ENCODE measurements around the gene C19orf81.

Gene C19orf81

DNA sequence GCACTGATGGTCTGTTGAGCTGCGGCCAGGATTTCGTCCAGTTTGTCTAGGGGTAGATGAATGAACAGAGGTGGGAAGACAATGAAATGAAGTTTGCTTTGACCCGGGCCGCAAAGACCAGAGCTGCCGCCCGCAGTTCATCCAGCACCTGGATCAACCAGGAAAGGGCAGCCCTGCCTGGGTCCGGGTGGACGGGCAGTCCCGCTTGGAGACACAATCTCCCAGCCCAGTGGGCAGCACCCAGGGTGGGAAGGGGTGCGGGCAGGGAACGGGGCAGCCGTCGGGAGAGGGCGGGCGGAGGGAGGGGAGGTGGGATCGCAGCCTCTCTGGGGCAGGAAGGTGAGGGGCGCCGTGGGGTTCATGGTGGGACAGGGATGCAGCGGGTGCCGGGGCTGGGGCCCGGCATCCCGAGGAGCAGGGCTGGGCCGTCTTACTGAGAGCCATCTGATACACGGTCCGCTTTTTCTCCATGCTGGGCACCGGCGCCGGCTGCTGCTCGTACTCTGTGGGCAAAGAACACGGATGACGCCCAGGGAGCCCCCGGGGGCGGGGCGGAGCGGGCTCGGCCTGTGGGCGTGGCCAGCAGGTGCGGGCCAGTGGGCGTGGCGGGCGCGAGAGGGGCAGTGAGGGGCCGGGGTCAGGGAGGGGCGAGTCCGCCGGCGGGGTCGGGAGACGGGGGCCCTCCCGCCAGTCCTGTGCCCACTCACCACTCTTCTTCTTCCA lies 37.2 kb downstream of the C19orf81 start:
- no peak for DNase-seq

DNA sequence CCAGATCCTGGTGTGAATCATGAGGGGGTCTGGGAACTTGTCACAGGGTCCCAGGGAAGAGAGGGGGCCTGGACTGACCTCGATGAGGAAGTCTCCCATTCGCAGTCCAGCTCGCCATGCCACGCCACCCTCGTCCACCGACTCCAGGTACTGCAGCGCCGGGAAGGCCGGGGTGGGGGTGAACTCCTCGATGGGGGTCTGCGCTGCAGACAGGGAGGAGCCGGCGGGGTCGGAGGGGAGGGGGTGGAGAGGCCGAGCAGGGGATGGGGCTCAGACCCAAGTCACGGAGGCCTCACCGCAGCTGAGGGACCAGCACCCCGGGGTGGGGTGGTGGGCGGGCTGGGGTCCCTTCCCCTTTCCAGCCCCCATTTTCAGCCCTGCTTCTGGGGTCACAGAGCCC lies 39.5 kb downstream of the C19orf81 start:
- no peak for DNase-seq

DNA sequence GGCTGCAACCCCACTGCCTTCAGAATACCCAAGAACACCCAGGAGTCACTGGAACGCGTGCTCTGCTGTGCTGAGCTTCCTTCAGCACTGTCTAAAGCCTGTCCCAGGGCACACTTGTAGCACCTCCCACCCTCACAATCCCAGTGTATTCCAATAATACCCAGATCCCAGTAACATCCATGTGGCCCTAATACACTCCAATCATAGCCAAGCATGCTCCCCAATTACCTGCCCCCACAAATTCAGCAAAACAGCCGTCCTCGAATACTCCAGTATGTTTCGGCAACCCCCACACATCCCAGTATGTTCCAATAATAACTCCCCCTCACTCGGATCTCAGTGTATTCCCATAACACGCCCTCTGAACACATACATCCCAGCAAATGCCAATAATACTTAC lies 41.2 kb downstream of the C19orf81 start:
- DNase-seq: no peak

DNA sequence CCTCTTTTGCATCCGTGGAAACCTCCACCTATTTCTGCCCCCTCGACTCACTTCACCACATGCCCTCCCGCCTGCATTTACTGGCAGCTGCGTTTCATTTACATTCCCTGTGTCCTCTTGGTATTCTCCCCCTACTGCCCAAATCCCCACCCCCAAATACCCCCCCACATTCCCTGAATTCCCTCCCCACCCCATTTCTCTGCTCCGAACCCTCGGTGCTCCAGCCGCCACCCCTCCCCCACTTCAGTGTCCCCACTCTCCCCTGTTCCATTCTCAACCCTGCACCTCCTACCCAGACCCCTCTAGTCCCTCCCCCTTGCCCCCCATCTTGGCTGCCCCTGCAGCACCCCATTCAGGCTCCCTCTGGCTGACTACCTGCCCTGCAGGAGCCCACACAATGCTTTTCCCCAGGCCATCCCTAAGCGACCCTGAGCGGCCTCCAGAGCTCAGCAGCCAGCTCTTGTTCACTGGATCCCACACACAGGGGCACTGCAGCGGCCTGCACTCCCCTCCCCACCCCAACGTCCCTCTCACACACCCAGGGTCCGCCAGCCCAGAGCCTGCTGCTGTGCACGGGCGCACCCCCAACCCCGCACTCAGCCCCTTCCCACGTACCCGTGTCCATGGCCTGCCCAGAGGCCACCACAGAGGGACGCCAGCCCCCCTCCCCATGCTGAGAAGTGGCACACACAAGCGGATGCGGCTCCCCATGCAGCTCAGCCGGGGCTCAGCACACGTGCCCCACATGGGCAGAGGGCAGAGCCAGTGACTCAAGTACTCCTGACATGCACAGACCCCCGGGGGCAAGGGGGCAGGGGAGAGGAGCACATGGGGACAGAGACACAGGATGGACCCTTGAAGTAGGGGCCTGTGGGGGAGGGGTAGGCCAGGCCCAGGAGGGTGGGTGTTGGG lies 44.1 kb downstream of the C19orf81 start:
- no peak for DNase-seq

GRCh38 chr19:50694815-50695145 lies 45.5 kb downstream of the C19orf81 start:
- DNase-seq: no peak

DNA sequence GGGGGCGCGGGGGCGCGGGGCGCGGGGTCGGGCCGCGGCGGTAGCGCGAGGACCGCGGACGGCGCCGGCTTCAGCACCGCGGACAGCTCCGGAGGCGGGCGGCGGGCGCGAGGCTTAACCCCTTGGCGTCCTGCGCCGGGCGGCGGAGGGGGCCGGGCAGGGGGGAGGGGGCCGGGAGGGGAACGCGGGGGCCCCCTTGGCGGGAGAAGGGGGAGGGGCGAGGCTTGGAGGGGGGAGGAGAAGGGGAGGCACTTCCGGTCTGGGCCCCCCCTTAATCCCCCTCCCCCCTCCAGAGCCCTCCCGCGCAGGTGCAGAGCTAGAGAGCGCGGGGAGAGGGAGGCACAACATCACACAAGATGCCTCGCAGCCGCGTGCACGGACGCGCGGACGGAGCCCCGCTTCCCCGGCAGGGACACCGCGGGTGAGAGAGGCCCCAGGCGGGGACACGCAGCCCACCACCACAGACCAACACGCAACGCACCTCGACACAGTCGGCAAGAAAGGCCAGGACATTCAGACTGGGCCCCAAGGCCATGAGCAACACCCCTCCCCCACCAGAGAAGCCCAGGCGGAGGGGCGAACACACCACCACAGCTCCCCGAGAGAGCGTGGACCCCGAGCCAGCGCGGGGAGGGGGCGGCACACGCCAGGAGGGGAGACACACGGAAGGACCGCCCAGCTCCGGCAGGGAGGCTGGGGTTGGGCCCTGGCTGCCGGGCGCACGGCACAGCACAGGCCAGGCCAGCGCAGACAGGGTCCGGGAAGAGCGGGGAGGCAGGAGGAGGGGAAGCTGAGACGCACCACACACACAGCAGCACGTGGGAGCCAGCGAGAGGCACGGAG lies 46.2 kb downstream of the C19orf81 start:
- DNase-seq: no peak

- no peak for DNase-seq
These were observed 46.8 kb downstream of the C19orf81 start for GRCh38 chr19:50696094-50696483.

DNA sequence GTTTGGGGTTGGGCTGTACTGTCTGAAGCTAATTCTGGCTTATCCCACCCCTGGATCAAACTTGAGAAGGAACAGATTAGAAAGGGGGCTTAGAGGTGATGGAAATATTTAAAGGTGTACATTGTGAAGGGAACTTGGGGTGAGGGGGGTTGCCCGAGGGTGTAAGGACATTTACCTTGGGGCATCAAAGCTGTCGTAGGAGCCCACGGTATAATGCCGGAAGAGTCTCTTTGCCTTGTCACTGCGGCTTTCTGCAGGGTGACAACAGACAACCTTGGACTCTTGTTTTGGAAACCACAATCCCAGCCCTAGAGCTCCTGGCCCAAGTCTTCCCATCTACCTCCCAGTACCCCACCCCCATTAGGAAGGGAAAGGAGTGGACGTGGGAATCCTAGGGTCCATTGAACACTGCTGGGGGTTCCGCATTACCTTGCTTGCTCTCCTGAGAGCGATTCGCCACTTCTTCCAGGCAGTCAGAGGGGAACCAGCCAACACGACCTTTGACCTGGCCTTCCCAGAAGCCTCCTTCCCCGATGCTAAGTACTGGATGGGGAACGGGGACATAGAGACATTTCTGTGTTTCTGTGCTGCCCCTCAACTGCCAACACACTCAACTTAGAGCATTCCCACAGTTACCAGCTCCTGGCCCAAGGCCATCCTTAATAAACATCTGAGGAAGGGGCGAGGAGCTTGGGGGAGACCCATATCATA lies 48.3 kb downstream of the C19orf81 start:
- no peak for DNase-seq

- no peak for DNase-seq
These were observed 52.2 kb downstream of the C19orf81 start for GRCh38 chr19:50701367-50701985.

DNA sequence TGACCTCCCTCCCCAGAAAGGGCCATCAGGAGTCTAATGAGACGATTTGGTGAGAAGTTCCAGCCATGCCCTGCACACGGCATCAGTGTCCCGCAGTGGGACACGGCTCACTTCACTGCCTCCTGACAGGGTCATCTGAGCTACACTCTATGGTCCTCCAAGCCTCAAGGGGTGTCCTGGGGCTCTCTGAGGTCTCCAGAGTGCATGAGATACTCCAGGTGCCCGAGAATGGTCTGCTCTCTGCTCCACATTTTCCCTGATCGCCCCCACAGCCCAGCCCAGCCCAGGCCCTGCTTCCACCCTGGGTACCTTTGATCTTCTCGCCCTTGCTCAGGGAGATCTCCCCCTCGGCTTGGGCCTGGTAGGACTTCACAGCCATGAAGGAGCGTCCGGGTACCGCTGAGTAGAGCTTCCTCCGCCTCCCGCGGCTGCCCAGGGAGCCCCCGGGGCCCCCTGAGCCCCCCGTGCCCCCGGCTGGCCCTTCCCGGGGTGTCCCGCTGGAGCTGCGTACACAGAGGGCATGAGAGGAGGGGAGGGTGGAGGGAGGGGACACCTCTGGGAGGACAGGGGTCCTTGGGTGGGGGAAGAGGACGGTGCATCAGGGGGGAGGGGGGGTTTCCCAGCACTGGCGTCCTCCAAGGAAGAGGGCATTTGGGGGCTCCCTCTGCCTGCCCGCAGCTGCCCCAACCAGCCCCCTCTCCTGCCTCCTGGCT lies 53.1 kb downstream of the C19orf81 start:
- no peak for DNase-seq

GRCh38 chr19:50702871-50703829 lies 53.9 kb downstream of the C19orf81 start:
- no peak for DNase-seq

- no peak for DNase-seq
These were observed 54.9 kb downstream of the C19orf81 start for GRCh38 chr19:50703915-50704796.

DNA sequence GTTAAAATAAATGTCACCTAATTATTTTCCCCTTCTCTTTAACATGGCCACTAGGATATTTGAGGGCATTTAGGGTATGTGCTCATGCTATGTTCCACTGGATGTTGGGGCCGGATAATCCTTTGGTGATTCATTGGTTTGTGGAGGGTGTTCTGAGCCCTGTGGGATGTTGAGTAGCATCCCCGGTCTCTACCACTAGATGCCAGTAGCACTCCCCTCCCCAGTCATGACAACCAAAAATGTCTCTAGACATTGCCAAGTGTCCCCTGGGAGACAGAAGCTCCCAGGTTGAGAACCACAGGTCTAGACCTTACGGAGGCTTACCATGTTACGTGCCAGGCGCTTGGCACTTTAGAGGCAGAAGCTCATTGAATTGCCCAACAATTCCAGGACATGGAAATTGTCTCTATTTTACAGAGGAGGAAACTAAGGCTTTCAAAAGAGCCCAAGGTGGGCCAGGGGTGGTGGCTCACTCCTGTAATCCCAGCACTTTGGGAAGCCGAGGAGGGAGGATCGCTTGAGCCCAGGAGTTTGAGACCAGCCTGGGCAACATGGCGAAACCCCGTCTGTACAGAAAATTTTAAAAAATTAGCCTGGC lies 56.3 kb downstream of the C19orf81 start:
- DNase-seq: peak; percentile 38 to 41

- DNase-seq: no peak
These were observed 57.1 kb downstream of the C19orf81 start for GRCh38 chr19:50706387-50706786.

DNA sequence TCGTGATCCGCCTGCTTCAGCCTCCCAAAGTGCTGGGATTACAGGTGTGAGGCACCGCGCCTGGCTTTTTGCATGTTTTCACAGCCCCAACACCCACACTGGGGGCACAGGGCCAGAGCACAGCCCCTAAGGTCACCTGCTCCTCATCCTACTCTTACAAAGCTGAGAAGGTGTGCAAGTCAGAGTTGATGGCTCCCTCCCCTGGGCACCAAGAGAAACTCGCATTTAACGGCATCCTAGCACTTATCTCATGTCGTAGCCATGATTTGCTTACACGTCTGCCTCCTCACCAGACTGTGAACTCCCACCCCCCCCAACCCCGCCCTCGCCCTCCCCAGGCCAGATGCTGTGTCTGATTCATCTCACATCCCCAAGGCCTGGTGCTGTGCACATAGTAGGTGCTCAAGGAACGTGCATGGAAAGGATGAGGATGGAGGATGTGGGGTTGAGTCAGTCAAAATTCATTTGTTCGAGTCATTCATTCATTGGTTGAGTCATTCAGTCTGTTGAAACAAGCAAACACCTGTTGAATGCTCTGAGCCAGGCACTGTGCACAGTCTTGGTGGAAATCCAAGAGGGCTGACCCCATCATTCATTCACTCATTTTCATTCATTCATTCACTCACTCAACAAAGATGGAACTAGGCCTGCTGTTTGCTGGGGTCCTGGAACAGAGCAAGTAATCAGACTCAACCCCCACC lies 59.1 kb downstream of the C19orf81 start:
- DNase-seq: no peak
